ENCODE results near the gene KRTAP3-3. TPM values are rescaled to one million over a fixed set of nuclear protein-coding genes. Genes with fewer than 3 reads are reported as not detected.
A peak's percentile ranks its signal among the peaks of the same experiment; 100 is the strongest.

The KRTAP3-3 gene
- total RNA-seq, 1 experiment from 2014 or later, result not detected

DNA sequence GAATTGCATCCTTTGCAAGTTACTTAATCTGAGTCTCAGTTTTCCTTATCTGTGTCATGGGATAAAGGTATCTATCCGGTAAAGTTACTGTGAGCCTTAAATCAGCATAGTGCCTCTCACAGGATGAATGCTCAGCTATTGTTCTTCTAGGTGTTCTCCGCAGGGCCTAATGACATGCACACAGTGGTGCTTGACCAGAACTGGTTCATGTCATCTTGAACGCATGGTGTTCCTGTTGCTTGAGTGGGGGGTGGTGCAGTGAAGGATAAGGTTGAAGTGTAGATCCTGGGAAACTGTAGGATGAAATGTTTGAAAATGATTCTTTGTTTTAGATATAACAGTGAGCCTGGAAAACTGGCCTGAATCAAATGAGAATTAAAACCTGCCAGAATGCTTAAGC is 13.8 kb downstream of the KRTAP3-3 start:
- CTCF ChIA-PET, result interaction anchor here (0.6 to 1.2 kb wide), 2 partner anchors 117 to 1140 kb away, joined by 3 read pairs; no protein-coding TSS in a partner anchor
- TF ChIP-seq USF2 (CRISPR knock-in tag; IDR thresholded peaks at IDR 0.05), result no peak
- no peak for TF ChIP-seq ELF4 (CRISPR knock-in tag; IDR thresholded peaks at IDR 0.05; ENCODE audit: low read depth)
- TF ChIP-seq SP1 (CRISPR knock-in tag; conservative IDR thresholded peaks at IDR 0.05), result no peak
- TF ChIP-seq HMGXB4 (CRISPR knock-in tag; IDR thresholded peaks at IDR 0.05), result no peak
- TF ChIP-seq CREB1 (CRISPR knock-in tag; IDR thresholded peaks at IDR 0.05), result no peak
- no peak for TF ChIP-seq HMGA2 (CRISPR knock-in tag; IDR thresholded peaks at IDR 0.05)
- no peak for TF ChIP-seq ESRRA (CRISPR knock-in tag; IDR thresholded peaks at IDR 0.05; ENCODE audit: borderline replicate concordance)
- TF ChIP-seq, protein P1, sequence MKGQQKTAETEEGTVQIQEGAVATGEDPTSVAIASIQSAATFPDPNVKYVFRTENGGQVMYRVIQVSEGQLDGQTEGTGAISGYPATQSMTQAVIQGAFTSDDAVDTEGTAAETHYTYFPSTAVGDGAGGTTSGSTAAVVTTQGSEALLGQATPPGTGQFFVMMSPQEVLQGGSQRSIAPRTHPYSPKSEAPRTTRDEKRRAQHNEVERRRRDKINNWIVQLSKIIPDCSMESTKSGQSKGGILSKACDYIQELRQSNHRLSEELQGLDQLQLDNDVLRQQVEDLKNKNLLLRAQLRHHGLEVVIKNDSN (CRISPR knock-in tag; IDR thresholded peaks at IDR 0.05), result no peak
- TF ChIP-seq TCF7 (CRISPR knock-in tag; IDR thresholded peaks at IDR 0.05; ENCODE audit: low read depth), result no peak
- no peak for TF ChIP-seq NFATC4 (CRISPR knock-in tag; IDR thresholded peaks at IDR 0.05)
- TF ChIP-seq NFYB (CRISPR knock-in tag; conservative IDR thresholded peaks at IDR 0.05; ENCODE audit: low read depth), result no peak
- TF ChIP-seq AFF4 (CRISPR knock-in tag; IDR thresholded peaks at IDR 0.05; ENCODE audit: borderline replicate concordance), result no peak
- no peak for TF ChIP-seq RELA (CRISPR knock-in tag; IDR thresholded peaks at IDR 0.05; ENCODE audit: borderline replicate concordance)
- no peak for TF ChIP-seq ZBTB43 (CRISPR knock-in tag; IDR thresholded peaks at IDR 0.05)
- TF ChIP-seq STAT6 (CRISPR knock-in tag; conservative IDR thresholded peaks at IDR 0.05; ENCODE audit: low read depth), result no peak
- Mint-ChIP-seq H3K27ac (no peak overlapping the region; the same call in 1 of the 2 replicates), H3K27me3 (ENCODE audit: low read depth) (no peaks in the 10 kb centered on the region), H3K4me1 (peaks cover 15% of the 10 kb centered on the region), H3K9me3 (no peaks in the 10 kb centered on the region), H3K36me3 (no peaks in the 10 kb centered on the region), H3K4me3 (no peak overlapping the region)
- POLR2A ChIA-PET, result no interaction called here
- DNase-seq (ENCODE audit: low spot score), result no peak
- ATAC-seq, result peak; percentile 67

Data from WTC11 (cell line).